GM12878 (cell line): ENCODE data around the gene ZCCHC3. TPM values are rescaled to one million over a fixed set of nuclear protein-coding genes. Genes with fewer than 3 reads are reported as not detected.

ENCODE experiments used
- ASH2L ChIP-seq: fragments of 300-600, 200-600 bp; sonication (generic); IDR thresholded peaks from 2 replicates; pipeline ENCODE4 v1.6.1; 2017; ENCODE audit warnings: low read depth, mild to moderate bottlenecking, borderline replicate concordance
- CBX5 ChIP-seq: sonication (generic); IDR thresholded peaks from 2 replicates; pipeline ENCODE4 v1.6.1; 2016; ENCODE audit warnings: low read depth, moderate library complexity, mild to moderate bottlenecking, inconsistent platforms
- MYB ChIP-seq: fragments of 150-350 bp; IDR thresholded peaks from 2 replicates; pipeline ENCODE4 v1.6.1; 2014; ENCODE audit warnings: mild to moderate bottlenecking, low read depth, low read length, borderline replicate concordance
- NBN ChIP-seq: fragments of 450-650 bp; IDR thresholded peaks from 2 replicates; pipeline ENCODE4 v1.6.1; 2016
- NFIC ChIP-seq: IDR thresholded peaks from 2 replicates; pipeline ENCODE4 v1.6.1; 2012; ENCODE audit warnings: low read depth, mild to moderate bottlenecking, inconsistent platforms, low read length, moderate library complexity
- NFYA ChIP-seq: IDR thresholded peaks from 2 replicates; pipeline ENCODE4 v1.6.1; 2011; ENCODE audit warnings: low read depth, mild to moderate bottlenecking, low read length, improper control_type of control experiment, borderline replicate concordance
- PML ChIP-seq: IDR thresholded peaks from 2 replicates; pipeline ENCODE4 v1.6.1; 2012; ENCODE audit warnings: low read length, inconsistent platforms
- RBBP5 ChIP-seq: fragments of 200-600 bp; sonication (generic); conservative IDR thresholded peaks from 2 replicates; pipeline ENCODE4 v1.6.1; 2016
- SIN3A ChIP-seq: IDR thresholded peaks from 2 replicates; pipeline ENCODE4 v1.6.1; 2012; ENCODE audit warnings: low read depth, low read length, improper control_type of control experiment
- YBX1 ChIP-seq: fragments of 450-650 bp; IDR thresholded peaks from 2 replicates; pipeline ENCODE4 v1.6.1; 2016; ENCODE audit warnings: antibody characterized with exemption
- ZNF24 ChIP-seq: fragments of 450-650 bp; IDR thresholded peaks from 2 replicates; pipeline ENCODE4 v1.6.1; 2017; ENCODE audit warnings: antibody characterized with exemption, mild to moderate bottlenecking
- polyA plus RNA-seq, 11 experiments: library from polyadenylated mRNA; depleted of rRNA in 4 of 11; unstranded in 6 of 11; stranded (reverse) in 5 of 11; fragments of >200 nt; fragmentation: Nextera tagmentation in 4 of 11; fragmentation: Illumina TruSeq in 1 of 11; extraction: Ambion mirVana in 4 of 11; extraction: Trizol in 1 of 11; gene quantifications; 1 replicate in 1 of 11; 2 replicates in 10 of 11; pipeline versions ENCODE4 v1.2.1 to v1.2.3, GENCODE V29; 2011 to 2016; ENCODE audit warnings: inconsistent platforms in 2 of 11, missing spikeins in 2 of 11, low read depth in 1 of 11
- total RNA-seq, 4 experiments: library from RNA; depleted of rRNA in 3 of 4; stranded (reverse); fragments of >200 nt in 3 of 4; fragmentation: Illumina TruSeq in 1 of 4; extraction: Trizol in 1 of 4; gene quantifications; 2 replicates each; pipeline versions ENCODE4 v1.2.1 to v1.2.3, GENCODE V29; 2013 to 2021
- TF ChIP-seq, protein P1 (sequence below): IDR thresholded peaks from 2 replicates; pipeline ENCODE4 v1.6.1; 2012; ENCODE audit warnings: low read depth, low read length, improper control_type of control experiment
- TF ChIP-seq, protein P2 (sequence below): fragments of 450-650 bp; IDR thresholded peaks from 2 replicates; pipeline ENCODE4 v1.6.1; 2017; ENCODE audit warnings: antibody characterized with exemption, mild to moderate bottlenecking, moderate library complexity
- TF ChIP-seq, protein P3 (sequence below): IDR thresholded peaks from 2 replicates; pipeline ENCODE4 v1.6.1; 2012; ENCODE audit warnings: mild to moderate bottlenecking, low read depth, low read length
- TF ChIP-seq, protein P4 (sequence below): fragments of 450-650 bp; IDR thresholded peaks from 2 replicates; pipeline ENCODE4 v1.6.1; 2017; ENCODE audit warnings: mild to moderate bottlenecking, moderate library complexity
- TF ChIP-seq, protein P5 (sequence below): fragments of 450-650 bp; IDR thresholded peaks from 2 replicates; pipeline ENCODE4 v1.6.1; 2017; ENCODE audit warnings: low read depth, mild to moderate bottlenecking, moderate library complexity

The ZCCHC3 gene
- total and polyA plus RNA-seq, 10 of the 15 experiments (the other 5 are each of a cell fraction or from before 2014, with no cell fraction given): 5.3 to 36.1 (median 17.2) TPM

DNA sequence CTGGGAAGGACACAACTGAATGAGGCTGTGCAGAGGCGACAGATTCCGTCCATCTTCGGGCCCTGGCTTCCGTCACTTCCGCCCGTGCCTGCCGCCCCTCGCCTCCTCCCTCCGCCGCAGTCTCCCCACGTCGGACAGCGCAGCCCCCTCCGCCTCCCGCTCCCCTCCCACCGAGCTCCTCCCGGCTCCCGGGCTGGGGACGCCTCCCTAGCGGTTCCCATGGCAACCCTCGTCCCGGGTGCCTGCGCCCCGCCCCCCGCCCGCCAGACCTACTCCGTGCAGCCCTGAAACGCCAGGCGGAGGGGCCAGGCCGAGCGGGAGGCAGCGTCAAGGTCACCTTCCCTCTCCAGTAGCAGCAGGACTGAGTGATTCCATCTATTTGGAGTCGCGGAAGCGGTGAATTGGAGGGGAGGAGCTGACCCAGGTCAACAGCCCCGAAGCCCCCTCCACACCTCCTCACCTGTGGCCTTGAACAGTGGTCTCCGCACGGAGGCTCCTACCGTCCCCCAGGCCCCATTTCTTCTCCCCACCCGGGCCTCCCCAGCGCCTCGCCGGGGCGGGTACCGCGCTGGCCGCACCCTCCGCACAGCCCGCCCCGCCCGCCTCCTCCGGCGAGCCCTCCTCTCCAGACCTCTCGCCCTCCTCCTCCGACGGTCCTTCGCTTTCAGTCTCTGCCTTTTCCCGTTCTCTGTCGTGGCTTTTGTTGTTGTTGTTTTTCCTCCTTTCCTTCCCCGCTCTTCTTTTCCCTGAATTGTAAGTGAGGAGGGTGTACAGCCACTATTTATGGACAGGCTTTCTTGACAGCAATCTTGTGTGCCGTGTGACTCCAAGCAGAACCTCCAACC, 50.5 kb downstream of the ZCCHC3 start (continued):
- TF ChIP-seq, protein P1, sequence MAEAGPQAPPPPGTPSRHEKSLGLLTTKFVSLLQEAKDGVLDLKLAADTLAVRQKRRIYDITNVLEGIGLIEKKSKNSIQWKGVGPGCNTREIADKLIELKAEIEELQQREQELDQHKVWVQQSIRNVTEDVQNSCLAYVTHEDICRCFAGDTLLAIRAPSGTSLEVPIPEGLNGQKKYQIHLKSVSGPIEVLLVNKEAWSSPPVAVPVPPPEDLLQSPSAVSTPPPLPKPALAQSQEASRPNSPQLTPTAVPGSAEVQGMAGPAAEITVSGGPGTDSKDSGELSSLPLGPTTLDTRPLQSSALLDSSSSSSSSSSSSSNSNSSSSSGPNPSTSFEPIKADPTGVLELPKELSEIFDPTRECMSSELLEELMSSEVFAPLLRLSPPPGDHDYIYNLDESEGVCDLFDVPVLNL: no peak
- TF ChIP-seq NFIC (no peak), CBX5 (no peak), RBBP5 (no peak), ZNF24 (no peak), YBX1 (no peak), NBN (peak; percentile 77), PML (no peak), MYB (no peak), SIN3A (no peak), NFYA (no peak), ASH2L (no peak)
- TF ChIP-seq, protein P2, sequence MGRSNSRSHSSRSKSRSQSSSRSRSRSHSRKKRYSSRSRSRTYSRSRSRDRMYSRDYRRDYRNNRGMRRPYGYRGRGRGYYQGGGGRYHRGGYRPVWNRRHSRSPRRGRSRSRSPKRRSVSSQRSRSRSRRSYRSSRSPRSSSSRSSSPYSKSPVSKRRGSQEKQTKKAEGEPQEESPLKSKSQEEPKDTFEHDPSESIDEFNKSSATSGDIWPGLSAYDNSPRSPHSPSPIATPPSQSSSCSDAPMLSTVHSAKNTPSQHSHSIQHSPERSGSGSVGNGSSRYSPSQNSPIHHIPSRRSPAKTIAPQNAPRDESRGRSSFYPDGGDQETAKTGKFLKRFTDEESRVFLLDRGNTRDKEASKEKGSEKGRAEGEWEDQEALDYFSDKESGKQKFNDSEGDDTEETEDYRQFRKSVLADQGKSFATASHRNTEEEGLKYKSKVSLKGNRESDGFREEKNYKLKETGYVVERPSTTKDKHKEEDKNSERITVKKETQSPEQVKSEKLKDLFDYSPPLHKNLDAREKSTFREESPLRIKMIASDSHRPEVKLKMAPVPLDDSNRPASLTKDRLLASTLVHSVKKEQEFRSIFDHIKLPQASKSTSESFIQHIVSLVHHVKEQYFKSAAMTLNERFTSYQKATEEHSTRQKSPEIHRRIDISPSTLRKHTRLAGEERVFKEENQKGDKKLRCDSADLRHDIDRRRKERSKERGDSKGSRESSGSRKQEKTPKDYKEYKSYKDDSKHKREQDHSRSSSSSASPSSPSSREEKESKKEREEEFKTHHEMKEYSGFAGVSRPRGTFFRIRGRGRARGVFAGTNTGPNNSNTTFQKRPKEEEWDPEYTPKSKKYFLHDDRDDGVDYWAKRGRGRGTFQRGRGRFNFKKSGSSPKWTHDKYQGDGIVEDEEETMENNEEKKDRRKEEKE: no peak
- TF ChIP-seq, protein P3, sequence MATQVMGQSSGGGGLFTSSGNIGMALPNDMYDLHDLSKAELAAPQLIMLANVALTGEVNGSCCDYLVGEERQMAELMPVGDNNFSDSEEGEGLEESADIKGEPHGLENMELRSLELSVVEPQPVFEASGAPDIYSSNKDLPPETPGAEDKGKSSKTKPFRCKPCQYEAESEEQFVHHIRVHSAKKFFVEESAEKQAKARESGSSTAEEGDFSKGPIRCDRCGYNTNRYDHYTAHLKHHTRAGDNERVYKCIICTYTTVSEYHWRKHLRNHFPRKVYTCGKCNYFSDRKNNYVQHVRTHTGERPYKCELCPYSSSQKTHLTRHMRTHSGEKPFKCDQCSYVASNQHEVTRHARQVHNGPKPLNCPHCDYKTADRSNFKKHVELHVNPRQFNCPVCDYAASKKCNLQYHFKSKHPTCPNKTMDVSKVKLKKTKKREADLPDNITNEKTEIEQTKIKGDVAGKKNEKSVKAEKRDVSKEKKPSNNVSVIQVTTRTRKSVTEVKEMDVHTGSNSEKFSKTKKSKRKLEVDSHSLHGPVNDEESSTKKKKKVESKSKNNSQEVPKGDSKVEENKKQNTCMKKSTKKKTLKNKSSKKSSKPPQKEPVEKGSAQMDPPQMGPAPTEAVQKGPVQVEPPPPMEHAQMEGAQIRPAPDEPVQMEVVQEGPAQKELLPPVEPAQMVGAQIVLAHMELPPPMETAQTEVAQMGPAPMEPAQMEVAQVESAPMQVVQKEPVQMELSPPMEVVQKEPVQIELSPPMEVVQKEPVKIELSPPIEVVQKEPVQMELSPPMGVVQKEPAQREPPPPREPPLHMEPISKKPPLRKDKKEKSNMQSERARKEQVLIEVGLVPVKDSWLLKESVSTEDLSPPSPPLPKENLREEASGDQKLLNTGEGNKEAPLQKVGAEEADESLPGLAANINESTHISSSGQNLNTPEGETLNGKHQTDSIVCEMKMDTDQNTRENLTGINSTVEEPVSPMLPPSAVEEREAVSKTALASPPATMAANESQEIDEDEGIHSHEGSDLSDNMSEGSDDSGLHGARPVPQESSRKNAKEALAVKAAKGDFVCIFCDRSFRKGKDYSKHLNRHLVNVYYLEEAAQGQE: 0 out of 2 replicates have a peak, but pooled peaks have one; percentile 32
- TF ChIP-seq, protein P4, sequence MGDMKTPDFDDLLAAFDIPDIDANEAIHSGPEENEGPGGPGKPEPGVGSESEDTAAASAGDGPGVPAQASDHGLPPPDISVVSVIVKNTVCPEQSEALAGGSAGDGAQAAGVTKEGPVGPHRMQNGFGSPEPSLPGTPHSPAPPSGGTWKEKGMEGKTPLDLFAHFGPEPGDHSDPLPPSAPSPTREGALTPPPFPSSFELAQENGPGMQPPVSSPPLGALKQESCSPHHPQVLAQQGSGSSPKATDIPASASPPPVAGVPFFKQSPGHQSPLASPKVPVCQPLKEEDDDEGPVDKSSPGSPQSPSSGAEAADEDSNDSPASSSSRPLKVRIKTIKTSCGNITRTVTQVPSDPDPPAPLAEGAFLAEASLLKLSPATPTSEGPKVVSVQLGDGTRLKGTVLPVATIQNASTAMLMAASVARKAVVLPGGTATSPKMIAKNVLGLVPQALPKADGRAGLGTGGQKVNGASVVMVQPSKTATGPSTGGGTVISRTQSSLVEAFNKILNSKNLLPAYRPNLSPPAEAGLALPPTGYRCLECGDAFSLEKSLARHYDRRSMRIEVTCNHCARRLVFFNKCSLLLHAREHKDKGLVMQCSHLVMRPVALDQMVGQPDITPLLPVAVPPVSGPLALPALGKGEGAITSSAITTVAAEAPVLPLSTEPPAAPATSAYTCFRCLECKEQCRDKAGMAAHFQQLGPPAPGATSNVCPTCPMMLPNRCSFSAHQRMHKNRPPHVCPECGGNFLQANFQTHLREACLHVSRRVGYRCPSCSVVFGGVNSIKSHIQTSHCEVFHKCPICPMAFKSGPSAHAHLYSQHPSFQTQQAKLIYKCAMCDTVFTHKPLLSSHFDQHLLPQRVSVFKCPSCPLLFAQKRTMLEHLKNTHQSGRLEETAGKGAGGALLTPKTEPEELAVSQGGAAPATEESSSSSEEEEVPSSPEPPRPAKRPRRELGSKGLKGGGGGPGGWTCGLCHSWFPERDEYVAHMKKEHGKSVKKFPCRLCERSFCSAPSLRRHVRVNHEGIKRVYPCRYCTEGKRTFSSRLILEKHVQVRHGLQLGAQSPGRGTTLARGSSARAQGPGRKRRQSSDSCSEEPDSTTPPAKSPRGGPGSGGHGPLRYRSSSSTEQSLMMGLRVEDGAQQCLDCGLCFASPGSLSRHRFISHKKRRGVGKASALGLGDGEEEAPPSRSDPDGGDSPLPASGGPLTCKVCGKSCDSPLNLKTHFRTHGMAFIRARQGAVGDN: no peak
- TF ChIP-seq, protein P5, sequence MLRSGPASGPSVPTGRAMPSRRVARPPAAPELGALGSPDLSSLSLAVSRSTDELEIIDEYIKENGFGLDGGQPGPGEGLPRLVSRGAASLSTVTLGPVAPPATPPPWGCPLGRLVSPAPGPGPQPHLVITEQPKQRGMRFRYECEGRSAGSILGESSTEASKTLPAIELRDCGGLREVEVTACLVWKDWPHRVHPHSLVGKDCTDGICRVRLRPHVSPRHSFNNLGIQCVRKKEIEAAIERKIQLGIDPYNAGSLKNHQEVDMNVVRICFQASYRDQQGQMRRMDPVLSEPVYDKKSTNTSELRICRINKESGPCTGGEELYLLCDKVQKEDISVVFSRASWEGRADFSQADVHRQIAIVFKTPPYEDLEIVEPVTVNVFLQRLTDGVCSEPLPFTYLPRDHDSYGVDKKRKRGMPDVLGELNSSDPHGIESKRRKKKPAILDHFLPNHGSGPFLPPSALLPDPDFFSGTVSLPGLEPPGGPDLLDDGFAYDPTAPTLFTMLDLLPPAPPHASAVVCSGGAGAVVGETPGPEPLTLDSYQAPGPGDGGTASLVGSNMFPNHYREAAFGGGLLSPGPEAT: peak; percentile 27; the same call in 1 of the 2 replicates
